ENCODE measurements around the gene FAM162A.
"Not testable (repeated sequence)": the region's sequence is repeated elsewhere in the genome, so short reads cannot be mapped to it uniquely, and the experiment has no call there.

Gene FAM162A

DNA sequence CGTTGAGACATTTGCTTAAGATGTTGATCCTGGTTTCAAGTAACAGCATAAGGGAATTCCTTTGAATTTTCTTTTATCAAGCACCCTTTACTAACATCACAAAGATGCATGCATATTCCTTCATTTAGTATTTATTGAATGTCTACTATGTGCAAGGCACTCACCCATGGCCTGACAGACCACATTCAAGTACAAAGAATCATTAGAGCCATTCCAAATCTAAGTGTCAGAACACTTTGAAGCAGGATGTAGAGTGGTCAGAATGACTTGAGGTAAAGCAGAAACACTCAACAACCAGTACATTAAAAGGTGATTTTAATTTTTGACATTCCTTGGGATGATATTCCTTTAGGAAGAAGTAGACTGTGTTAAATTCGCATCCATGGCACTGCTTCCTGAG, 37.9 kb downstream of the FAM162A start:
- DNase-seq: no peak

DNA sequence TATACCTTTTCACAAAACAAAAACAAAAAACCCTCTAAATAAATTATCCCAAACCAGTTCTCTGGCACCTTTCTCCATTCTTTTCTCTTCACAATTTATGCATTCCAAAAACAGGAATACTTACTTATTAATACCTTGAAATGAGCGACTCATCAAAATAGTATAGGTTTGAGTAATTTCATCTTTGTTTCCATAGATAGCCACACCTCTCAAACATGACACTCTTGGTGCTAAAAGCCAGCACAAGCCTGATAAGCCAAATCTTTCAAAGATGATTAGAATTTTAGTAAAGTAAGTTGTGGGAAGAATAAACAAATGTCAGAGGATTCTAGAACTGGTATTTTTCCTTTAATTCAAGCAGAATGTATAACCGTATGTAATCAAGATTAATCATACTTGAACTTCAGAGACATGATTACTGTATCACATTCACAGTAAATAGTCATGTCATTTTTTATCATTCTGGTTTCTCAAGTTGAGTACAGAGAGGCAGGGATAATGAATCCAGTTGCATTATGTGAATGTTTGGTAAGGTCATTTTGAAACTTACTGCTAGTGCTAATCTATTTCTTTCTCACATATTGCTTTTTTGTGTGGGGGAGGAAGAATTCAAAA, 44.0 kb downstream of the FAM162A start:
- peak; percentile 13 for DNase-seq

DNA sequence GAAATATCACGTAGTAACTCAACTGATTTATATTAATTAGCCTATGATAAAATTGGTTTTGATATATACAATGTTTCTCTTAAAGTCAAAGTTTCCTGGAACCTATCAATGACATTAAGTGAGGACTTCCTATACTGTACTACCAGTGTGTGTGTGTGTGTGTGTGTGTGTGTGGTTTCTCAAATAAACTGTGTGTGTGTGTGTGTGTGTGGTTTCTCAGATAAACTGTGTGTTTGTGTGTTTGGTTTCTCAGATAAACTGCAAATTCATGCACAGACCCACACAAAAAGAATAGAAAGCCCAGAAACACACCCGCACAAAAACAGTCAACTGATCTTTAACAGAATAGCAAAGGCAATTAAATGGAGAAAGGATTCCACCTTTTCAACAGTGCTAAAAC, 46.4 kb downstream of the FAM162A start:
- DNase-seq: no peak

DNA sequence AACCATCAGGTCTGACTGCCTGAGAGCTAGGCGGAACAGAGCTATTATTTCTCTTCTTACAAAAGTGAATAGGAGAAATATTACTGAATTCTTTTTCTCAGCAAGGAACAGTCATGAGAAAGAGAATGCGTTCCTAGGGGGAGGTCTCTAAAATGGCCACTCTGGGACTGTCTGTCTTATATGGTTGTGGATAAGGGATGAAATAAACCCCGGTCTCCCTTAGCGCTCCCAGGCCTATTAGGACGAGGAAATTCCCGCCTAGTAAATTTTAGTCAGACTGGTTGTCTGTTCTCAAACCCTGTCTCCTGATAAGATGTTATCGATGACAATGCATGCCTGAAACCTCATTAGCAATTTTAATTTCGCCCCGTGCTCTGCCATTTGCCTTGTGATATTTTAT, 52.0 kb downstream of the FAM162A start:
- DNase-seq: no peak

DNA sequence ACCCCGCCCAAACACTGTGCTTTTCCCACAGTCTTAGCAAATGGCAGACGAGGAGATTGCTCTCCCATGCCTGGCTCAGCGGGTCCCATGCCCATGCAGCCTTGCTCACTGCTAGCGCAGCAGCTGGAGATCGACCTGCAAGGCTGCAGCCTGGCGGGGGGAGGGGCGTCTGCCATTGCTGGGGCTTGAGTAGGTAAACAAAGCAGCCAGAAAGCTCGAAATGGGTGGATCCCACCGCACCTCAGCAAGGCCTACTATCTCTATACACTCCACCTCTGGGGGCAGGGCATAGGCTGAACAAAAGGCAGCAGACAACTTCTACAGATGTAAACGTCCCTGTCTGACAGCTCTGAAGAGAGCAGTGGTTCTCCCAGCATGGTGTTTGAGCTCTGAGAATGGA, 59.1 kb downstream of the FAM162A start:
- DNase-seq: no peak

DNA sequence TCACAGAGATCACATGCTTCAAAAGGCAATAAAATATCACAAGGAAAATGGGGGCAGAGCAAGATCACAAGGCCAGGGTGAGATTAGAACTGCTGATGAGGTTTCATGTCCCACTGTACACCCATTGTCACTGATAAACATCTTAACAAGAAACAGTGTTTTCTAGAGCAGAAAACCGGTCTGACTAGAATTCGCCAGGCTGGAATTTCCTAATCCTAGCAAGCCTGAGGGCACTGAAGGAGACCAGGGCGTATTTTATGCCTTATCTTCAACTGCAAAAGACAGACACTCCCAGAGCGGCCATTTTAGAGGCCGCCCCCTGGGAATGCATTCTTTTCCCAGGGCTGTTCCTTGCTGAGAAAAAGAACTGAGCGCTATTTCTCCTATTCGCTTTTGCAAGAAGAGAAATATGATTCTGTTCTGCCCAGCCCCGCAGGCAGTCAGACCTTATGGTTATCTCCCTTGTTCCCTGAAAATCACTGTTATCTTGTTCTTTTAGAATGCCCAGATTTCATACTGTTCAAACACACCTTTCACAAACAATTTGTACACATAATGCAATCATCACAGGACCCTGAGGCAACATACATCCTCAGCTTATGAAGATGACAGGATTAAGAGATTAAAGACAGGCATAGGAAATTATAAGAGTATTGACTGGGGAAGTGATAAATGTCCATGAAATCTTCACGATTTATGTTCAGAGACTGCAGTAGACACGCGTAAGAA, 59.9 kb downstream of the FAM162A start:
- not testable (repeated sequence) for DNase-seq

DNA sequence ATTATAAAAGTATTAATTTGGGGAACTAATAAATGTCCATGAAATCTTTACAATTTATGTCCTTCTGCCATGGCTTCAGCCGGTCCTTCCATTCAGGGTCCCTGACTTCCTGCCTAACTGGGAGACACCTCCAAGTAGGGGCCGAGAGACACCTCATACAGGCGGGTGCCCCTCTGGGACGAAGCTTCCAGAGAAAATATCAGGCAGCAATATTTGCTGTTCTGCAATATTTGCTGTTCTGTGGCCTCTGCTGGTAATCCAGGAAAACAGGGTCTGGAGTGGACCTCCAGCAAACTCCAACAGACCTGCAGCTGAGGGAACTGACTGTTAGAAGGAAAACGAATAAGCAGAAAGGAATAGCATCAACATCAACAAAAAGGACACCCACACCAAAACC, 60.5 kb downstream of the FAM162A start:
- DNase-seq: not testable (repeated sequence)

DNA sequence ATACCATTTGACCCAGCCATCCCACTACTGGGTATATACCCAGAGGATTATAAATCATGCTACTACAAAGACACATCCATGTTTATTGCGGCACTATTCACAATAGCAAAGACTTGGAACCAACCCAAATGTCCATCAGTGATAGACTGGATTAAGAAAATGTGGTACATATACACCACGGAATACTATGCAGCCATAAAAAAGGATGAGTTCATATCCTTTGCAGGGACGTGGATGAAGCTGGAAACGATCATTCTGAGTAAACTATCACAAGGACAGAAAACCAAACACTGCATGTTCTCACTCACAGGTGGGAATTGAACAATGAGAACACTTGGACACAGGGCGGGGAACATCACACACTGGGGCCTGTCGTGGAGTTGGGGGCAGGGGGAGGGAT, 64.2 kb downstream of the FAM162A start:
- not testable (repeated sequence) for DNase-seq

DNA sequence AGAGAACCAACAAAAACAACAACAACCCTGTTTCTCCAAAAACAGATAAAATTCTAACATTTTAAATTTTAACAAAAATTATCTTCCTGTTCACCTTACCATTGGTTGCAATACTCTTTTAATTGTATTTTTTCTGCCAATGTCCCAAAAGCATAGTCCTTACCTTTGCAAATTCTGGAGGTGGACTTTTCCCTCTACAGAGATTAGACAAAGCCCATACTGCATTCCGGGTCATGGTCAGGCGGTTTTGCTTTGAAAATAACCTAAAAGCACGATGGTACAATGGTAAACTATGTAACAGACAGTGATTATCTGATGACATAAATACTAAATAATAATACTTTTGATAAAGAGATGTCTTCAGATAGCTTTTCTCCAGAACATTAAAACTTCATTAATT, 67.4 kb downstream of the FAM162A start:
- DNase-seq: no peak

DNA sequence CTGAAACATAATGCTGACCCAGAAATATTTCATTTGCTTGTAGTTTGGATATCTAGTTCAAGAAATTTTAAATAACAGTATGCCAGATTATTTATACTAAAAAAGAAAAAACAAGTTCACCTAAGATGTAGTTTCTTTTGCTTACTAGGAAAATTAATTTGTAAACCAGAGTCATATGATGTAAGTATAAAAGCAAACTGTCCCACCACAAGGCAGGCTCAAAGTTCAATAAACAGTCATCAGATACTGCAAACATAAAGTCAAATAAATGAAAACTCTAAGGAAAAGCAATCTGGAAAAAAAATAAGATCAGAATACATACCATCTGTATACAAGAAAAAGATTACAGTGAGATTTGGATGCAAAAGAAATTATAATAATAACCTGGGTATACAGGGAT, 72.1 kb downstream of the FAM162A start:
- DNase-seq: no peak

DNA sequence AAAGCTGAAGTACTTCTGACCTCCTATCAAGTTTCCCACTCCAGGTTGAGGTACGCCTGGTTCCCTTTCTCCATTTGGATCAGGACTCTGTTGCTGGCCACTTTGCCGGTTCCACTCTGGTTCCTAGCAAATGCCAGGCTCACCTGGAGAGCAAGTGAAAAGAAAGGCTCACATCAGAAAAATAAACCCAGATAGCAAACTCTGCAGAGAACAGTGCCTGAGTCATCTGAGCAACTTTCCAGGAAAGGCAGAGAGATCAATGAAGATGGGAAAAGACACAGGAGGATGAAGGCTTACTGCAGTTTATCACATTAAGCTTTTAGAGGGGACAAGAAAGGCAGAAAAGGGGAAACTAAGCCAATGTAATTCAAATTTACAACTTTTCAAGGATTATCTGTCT, 73.7 kb downstream of the FAM162A start:
- no peak for DNase-seq

DNA sequence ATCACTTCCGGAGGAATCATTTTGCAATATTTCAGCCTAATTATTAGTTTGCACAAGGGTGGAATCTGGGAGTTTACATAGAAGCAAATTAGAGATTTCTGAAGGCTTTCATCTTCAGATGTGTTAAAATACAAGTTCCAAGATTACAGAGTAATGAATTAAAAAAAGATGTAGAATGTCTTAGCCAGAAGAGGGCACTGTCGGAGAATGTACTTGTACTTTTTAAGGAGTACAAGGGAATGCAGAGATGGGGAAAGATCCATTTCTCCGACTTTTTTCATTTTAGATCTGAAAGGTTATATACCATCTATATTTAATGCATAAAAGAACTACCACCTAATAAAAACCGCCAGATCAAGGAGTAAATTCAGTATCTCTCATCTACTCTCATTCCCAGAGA, 75.0 kb downstream of the FAM162A start:
- peak; percentile 54 for DNase-seq

DNA sequence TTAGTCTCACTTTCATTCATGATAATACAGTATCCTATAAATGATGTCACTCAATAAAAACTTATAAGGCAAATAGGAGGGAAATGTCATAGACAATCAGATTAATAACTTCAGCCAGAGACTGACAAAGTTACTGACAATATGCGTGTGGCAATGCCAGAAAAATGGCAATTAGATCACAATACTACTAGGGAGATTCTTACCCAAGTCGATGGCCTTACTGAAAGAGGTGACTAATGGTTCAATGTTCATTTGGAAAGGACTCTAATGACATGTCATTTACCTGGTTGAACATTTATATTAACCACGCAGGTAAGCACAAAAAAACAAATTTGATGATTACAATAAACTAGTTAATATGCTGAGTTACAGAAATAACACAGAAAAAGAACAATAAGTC, 77.8 kb downstream of the FAM162A start:
- no peak for DNase-seq

Measured in fibroblast of skin of back (primary cell).